Right renal pelvis (tissue), 4 donors: ENCODE measurements around the gene C6orf52. TPM values are rescaled to one million over a fixed set of nuclear protein-coding genes. Genes with fewer than 3 reads are reported as not detected.
"Not testable (repeated sequence)": the region's sequence is repeated elsewhere in the genome, so short reads cannot be mapped to it uniquely, and the experiment has no call there.

Source experiments
- DNase-seq, 4 donors: peaks; one replicate each; pipeline ENCODE4 v3.0.0-alpha.2; 2013; ENCODE audit warnings: low read depth in 4 of 4, low spot score in 3 of 4, missing footprints in 1 of 4
- polyA plus RNA-seq, 4 donors: library from polyadenylated mRNA; unstranded; fragments of 120-200 nt; gene quantifications; one replicate each; pipeline ENCODE4 v1.2.1, GENCODE V29; 2013; ENCODE audit not compliant: insufficient read length in 4 of 4

C6orf52 gene
- polyA plus RNA-seq: 1 to 10 TPM; 2.5 to 5.9 (median 4.4) TPM

GRCh38 chr6:10694302-10695085, at the start of gene C6orf52, which contains the start of gene PAK1IP1:
Gene C6orf52, minus strand, starts transcription at chr6:10694616. Its CDS starts 7,066 bp downstream, at chr6:10687550.
Gene PAK1IP1, plus strand, starts transcription at chr6:10694972. Its CDS starts 14 bp downstream, at chr6:10694986.
- DNase-seq: peak; percentile 90 to 95 (median 95)

GRCh38 chr6:10743515-10743914, 49.1 kb upstream of the C6orf52 start:
- DNase-seq: no peak

GRCh38 chr6:10742251-10742650, 47.8 kb upstream of the C6orf52 start:
- no peak for DNase-seq

GRCh38 chr6:10741643-10742042, 47.2 kb upstream of the C6orf52 start:
- not testable (repeated sequence) for DNase-seq

- no peak for DNase-seq
These were observed 45.6 kb upstream of the C6orf52 start for GRCh38 chr6:10740061-10740460.

- no peak for DNase-seq
These were observed 42.3 kb upstream of the C6orf52 start for GRCh38 chr6:10736731-10737130.

GRCh38 chr6:10733863-10734262, 39.4 kb upstream of the C6orf52 start:
- no peak for DNase-seq

- no peak for DNase-seq
These were observed 38.8 kb upstream of the C6orf52 start for GRCh38 chr6:10733151-10733715.

GRCh38 chr6:10730254-10730653, 35.8 kb upstream of the C6orf52 start:
- DNase-seq: no peak

GRCh38 chr6:10725716-10726115, 31.3 kb upstream of the C6orf52 start:
- DNase-seq: no peak

GRCh38 chr6:10725044-10725443, 30.6 kb upstream of the C6orf52 start:
- DNase-seq: no peak

- no peak for DNase-seq
These were observed 29.1 kb upstream of the C6orf52 start for GRCh38 chr6:10723567-10723881.

GRCh38 chr6:10722820-10723566, 28.6 kb upstream of the C6orf52 start, which contains the start of gene TMEM14C:
Gene TMEM14C, plus strand, starts transcription at chr6:10723070. Its CDS starts 1,544 bp downstream, at chr6:10724614.
- peak; percentile 93 to 97 (median 95) for DNase-seq

- peak in 1 of 4 donors; percentile 25 for DNase-seq
These were observed 28.1 kb upstream of the C6orf52 start for GRCh38 chr6:10722570-10722819.

GRCh38 chr6:10721850-10722569, 27.6 kb upstream of the C6orf52 start:
- DNase-seq: no peak

GRCh38 chr6:10720960-10721849, 26.8 kb upstream of the C6orf52 start:
- DNase-seq: not testable (repeated sequence)

GRCh38 chr6:10720265-10720959, 26.0 kb upstream of the C6orf52 start:
- DNase-seq: no peak

GRCh38 chr6:10719964-10720264, 25.5 kb upstream of the C6orf52 start:
- DNase-seq: no peak

- DNase-seq: no peak
These were observed 25.0 kb upstream of the C6orf52 start for GRCh38 chr6:10719296-10719963.
